ES-I3 (cell line): ENCODE results near the gene SLC38A7.
"Not testable (repeated sequence)": the region's sequence is repeated elsewhere in the genome, so short reads cannot be mapped to it uniquely, and the experiment has no call there.

Experiments
- H3K36me3 ChIP-seq: 2 replicates; pipeline ENCODE4 v1.6.1; 2013; ENCODE audit warnings: mild to moderate bottlenecking, low read length, control low read depth, moderate library complexity; ENCODE audit not compliant: insufficient read depth
- H3K4me1 ChIP-seq: 2 replicates; pipeline ENCODE4 v1.6.1; 2013; ENCODE audit warnings: mild to moderate bottlenecking, control low read depth, low read length; ENCODE audit not compliant: insufficient read depth
- H3K9ac ChIP-seq: 2 replicates; pipeline ENCODE4 v1.6.1; 2013; ENCODE audit warnings: low read depth, mild to moderate bottlenecking, low read length, moderate library complexity
- H3K9me3 ChIP-seq: 2 replicates; pipeline ENCODE4 v1.6.1; 2013; ENCODE audit warnings: mild to moderate bottlenecking, low read length, moderate library complexity; ENCODE audit not compliant: control insufficient read depth, insufficient read depth

Gene SLC38A7

DNA sequence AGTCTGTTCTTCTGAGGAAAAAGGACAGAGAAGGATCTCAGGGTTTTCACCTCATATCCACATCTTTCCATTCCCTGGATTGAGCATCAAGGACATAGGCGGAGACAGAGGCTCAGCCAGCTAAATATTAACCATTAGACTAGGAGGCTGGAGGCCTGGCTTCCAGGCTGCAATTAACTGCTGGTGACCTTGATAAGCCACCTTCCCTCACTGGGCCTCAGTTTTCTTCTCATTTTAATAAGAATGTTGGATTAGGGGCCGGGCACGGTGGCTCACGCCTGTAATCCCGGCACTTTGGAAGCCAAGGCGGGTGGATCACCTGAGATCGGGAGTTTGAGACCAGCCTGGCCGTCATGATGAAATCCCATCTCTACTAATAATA is 29.4 kb downstream of the SLC38A7 start:
- no peaks in the 10 kb centered on the region for H3K36me3 ChIP-seq
- H3K9me3 ChIP-seq = no peaks in the 10 kb centered on the region
- peaks cover 3% of the 10 kb centered on the region; the same call in 1 of the 2 replicates for H3K4me1 ChIP-seq
- H3K9ac ChIP-seq = no peak overlapping the region

DNA sequence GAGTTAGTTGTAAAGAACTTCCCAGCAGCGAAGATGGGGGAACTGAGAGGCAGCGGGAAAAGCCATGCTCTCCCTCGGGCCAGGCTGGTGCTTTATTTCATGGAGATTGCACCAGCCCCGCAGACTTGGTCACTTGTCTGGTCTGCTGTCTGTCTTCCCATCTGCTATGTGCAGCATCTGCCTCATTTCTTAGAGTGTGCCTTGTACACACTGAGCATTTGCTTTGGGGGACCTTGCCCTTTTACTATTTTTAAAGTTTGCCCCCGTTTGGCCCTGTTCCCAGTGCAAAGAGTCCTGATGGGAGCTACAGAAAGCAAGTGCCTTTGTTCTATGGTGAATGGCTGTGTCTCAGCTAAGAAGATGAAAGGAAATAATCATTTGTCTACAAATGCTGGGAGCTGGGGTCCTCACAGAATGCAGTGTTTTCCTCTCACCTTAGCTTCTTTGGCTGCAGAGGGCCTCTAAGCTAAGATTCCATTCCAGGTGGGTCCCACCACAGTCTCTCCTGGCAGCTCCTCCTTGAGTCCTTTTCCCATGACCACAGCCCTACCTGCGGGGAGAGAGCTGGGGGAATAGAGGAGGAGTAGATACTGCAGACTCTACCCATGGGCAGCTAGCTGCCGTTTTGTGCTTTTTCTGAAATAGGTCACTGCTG is 29.9 kb downstream of the SLC38A7 start:
- H3K36me3 ChIP-seq = no peaks in the 10 kb centered on the region
- H3K9ac ChIP-seq = no peak overlapping the region
- no peaks in the 10 kb centered on the region for H3K9me3 ChIP-seq
- H3K4me1 ChIP-seq = peaks cover 3% of the 10 kb centered on the region; the same call in 1 of the 2 replicates

DNA sequence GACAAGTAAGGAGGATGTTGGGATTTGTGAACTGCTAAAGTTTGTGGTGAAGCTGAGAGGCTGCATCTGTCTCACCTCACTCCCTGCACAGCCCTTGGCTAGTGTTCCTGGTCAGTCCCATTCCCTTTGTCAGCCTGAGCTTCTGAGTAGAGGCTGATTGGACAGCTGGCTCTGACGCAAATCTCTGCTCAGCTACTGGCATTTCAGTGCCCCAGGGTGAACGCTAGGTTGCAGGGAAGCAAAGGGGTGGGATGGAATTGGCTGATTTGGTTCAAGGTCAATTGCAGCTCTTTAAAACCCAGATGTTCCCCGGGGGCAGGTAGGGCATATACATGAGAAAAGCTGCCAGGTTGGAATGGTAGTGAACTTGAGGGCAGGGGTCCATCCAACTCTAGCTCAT is 31.8 kb downstream of the SLC38A7 start:
- no peaks in the 10 kb centered on the region for H3K9me3 ChIP-seq
- H3K36me3 ChIP-seq = no peaks in the 10 kb centered on the region
- peaks cover 3% of the 10 kb centered on the region; the same call in 1 of the 2 replicates for H3K4me1 ChIP-seq
- no peak overlapping the region for H3K9ac ChIP-seq

DNA sequence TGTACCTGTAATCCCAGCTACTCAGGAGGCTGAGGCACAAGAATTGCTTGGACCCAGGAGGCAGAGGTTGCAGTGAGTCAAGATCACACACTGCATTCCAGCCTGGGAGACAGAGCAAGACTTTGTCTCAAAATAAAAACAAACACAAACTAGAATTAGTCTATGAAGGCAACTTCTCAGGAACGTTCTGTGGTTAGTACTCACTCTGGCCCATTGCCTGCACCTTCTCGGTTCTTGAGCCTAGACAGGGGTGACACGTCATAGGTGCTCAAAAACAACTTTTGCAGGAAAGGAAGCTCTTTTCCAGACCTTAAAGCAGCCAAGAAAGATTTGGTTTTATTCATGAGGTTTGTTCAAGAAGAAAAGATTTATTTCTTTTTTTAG is 32.6 kb downstream of the SLC38A7 start:
- no peaks in the 10 kb centered on the region for H3K36me3 ChIP-seq
- no peak overlapping the region for H3K9ac ChIP-seq
- no peaks in the 10 kb centered on the region for H3K9me3 ChIP-seq
- peaks cover 3% of the 10 kb centered on the region; the same call in 1 of the 2 replicates for H3K4me1 ChIP-seq

DNA sequence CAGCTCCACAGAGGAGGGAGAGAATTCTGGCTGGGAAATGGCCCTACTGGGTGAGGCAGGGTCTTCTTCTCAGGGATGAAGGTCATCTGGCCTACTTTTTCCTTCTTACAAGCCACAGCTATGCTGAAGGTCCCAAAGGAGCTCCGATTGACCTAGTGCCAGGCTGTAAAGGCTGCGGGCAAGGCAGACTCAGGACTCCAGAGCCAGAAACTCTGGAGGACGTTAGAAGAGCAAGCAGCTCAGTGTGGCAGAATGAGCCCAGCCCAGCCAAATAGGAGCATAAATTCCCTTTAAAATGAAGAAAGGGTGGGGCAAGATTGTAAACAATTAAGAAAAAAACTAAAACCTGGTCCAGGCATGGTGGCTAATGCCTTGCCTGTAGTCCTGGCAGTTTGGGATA is 34.9 kb downstream of the SLC38A7 start:
- H3K36me3 ChIP-seq = no peaks in the 10 kb centered on the region
- no peak overlapping the region for H3K9ac ChIP-seq
- peaks cover 3% of the 10 kb centered on the region; the same call in 1 of the 2 replicates for H3K4me1 ChIP-seq
- no peaks in the 10 kb centered on the region for H3K9me3 ChIP-seq

DNA sequence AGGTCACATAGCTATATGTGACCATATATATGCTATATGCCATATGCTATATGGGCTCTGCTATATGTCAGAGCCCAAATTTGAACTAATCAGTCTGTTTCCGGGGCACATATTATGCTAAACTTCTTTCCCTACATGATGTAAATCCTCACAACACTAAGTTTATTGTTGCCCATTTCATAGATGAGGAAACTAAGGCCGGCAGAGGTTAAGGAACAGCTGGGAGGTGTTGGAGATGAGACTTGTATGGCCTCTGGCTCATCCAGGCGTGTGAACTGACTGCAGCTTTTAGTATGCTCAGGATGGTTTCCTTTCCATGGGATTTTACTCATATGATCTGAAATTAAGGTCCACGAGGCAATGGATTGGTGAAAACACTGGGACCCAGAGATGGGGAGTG is 37.5 kb downstream of the SLC38A7 start:
- Histone ChIP-seq H3K9ac (no peak overlapping the region), H3K9me3 (no peaks in the 10 kb centered on the region)

DNA sequence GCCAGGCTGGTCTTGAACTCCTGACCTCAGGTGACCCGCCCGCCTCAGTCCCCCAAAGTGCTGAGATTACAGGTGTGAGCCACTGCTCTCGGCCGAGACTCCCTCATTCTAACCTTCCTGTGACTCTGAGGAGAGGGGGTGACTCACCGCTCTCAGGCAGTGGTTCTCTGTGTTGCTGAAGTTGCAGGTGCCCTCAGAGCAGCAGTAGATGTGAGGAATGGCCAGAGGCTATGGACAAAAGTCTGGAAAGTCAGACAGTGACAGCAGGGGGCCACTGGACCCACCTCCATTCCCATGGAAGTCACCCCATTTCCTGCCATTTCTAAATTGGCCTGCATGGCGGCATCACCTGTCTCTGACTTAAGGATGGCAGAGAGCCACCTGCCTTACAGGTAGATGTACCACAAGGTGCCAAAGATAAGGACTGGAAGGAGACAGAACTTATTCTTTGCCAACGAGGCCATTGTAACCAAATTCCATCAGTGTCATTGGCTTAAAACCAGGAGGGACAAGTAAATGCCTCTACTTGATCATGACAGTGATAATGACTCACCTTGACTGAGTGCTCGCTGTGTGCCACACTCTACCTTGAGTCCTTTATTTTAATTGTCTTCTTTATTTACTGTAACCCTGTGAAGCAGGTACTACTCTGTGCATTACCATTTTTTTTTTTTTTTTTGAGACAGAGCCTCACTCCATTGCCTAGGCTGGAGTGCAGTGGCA is 39.6 kb downstream of the SLC38A7 start:
- no peaks in the 10 kb centered on the region for H3K36me3 ChIP-seq
- no peaks in the 10 kb centered on the region for H3K9me3 ChIP-seq
- no peak overlapping the region for H3K9ac ChIP-seq
- no peaks in the 10 kb centered on the region for H3K4me1 ChIP-seq

More for the DNA sequence above, 37.5 kb downstream of the SLC38A7 start:
- Histone ChIP-seq H3K36me3 (no peaks in the 10 kb centered on the region), H3K4me1 (no peaks in the 10 kb centered on the region)

DNA sequence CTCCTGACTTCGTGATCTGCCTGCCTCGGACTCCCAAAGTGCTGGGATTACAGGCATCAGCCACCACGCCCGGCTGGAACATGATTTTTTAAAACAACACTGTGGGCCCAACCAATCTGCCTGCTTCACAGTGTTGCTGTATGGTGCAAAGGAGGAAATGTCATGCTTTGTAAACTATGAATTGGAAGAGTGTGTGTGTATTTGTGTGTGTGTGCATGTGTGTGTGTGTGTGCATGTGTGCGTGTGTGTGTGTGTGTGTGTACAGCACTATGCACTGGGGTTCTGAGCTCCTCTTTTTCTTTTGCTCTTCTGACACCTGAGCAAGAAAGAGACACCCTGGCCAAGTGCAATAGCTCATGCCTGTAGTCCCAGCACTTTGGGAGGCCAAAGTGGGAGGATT is 40.5 kb downstream of the SLC38A7 start:
- H3K9ac ChIP-seq = no peak overlapping the region
- no peaks in the 10 kb centered on the region for H3K9me3 ChIP-seq
- no peaks in the 10 kb centered on the region for H3K4me1 ChIP-seq
- H3K36me3 ChIP-seq = no peaks in the 10 kb centered on the region

DNA sequence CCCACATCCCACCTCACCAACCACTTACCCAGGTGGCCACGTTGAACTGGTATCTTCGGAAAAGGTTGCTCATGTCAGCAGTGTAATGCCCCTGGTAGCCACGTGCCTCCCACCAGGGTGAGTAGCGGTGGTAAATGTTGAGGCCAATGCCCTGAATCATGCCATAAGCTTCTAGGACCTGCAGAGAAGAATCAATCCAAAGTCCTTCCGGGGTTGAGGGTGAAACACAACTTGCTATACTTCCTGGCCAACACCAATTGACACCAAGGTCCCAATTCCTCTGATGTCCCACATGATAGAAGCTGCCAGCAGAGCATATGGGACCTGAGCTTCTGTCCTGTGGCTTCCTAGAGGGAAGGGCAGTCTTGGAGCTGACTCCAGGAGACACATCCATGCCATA is 43.6 kb downstream of the SLC38A7 start:
- Histone ChIP-seq H3K36me3 (no peaks in the 10 kb centered on the region), H3K4me1 (no peaks in the 10 kb centered on the region), H3K9ac (no peak overlapping the region), H3K9me3 (no peaks in the 10 kb centered on the region)

DNA sequence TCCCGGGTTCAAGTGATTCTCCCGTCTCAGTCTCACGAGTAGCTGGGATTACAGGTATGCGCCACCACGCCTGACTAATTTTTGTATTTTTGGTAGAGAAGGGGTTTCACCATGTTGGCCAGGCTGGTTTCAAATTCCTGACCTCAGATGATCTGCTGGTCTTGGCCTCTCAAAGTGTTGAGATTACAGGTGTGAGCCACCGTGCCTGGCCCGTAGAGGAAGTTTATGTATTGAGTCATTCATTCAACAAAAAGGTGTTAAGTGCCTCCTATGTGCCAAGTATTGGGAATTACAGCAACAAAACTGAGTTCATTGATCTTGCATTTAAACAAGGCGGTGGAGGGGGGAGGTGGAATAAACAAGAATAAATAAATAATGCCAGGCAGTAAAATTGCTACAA is 44.7 kb downstream of the SLC38A7 start:
- H3K9me3 ChIP-seq = no peaks in the 10 kb centered on the region
- no peaks in the 10 kb centered on the region for H3K4me1 ChIP-seq
- H3K9ac ChIP-seq = no peak overlapping the region
- no peaks in the 10 kb centered on the region for H3K36me3 ChIP-seq

DNA sequence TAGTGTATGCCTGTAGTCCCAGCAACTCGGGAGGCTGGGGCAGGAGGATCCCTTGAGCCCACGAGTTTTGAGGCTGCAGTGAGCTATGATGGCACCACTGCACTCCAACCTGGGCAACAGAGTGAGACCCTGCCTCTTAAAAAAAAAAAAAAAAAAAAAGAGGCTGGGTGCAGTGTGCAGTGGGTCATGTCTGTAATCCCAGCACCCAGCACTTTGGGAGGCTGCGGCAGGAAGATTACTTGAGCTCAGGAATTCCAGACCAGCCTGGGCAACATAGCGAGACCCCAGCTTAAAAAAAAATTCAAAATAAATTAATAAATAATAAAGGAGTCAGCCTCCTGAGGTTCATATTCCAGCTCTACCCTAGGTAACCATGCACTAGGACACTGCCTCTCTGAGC is 45.3 kb downstream of the SLC38A7 start:
- Histone ChIP-seq H3K9me3 (no peaks in the 10 kb centered on the region), H3K4me1 (no peaks in the 10 kb centered on the region)

DNA sequence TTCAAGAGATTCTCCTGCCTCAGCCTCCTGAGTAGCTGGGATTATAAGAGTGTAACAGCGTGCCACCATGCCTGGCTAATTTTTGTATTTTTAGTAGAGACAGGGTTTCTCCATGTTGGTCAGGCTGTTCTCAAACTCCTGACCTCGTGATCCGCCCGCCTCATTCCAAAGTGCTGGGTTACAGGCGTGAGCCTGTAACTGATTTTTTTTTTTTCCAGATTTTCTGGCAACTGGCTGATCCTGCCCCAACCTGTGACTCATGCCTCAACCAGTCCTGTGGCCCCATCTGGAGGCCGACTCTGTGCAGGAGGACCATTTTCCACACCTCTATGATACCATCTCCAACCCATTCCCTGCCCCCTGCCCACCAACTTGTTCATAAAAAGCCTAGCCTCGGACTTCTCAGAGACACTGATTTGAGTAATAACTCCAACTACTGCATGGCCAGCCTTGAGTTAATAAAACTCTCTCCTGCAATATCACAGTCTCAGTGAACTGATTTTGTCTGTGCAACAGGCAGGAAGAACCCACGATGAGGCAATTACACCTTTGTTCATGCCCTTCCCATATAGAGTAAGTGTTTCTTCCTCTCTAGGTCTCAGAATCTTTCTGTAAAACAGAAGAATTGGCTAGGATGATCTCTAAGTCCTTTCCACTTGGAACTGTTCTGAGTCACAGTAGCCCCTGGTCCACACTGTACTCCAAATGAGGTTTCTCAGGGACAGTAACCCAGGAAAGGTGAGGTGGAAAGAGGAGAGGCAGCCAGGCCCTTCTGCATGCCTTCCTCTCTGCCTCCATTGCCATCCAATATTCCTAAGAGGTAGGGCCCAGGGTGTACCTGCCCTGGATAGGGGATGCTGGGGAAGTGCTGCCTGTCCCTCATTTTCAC is 46.2 kb downstream of the SLC38A7 start:
- no peak overlapping the region for H3K9ac ChIP-seq
- H3K36me3 ChIP-seq = no peaks in the 10 kb centered on the region
- no peaks in the 10 kb centered on the region for H3K9me3 ChIP-seq
- H3K4me1 ChIP-seq = no peaks in the 10 kb centered on the region

More for the DNA sequence above, 45.3 kb downstream of the SLC38A7 start:
- H3K9ac ChIP-seq = no peak overlapping the region
- no peaks in the 10 kb centered on the region for H3K36me3 ChIP-seq

DNA sequence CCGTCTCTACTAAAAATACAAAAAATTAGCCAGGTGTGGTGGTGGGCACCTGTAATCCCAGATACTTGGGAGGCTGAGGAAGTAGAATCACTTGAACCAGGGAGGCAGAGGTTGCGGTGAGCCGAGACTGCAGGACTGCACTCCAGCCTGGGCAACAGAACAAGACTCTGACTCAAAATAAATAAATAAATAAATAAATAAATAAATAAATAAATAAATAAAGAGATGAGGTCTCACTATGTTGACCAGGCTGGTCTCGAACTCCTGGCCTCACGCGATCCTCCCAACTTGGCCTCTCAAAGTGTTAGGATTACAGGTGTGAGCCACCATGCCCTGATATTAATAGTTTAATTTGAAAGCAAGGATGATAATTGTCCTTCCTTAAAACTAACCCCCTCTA is 47.5 kb downstream of the SLC38A7 start:
- H3K9ac ChIP-seq, H3K36me3 ChIP-seq, H3K4me1 ChIP-seq: not testable (repeated sequence)

DNA sequence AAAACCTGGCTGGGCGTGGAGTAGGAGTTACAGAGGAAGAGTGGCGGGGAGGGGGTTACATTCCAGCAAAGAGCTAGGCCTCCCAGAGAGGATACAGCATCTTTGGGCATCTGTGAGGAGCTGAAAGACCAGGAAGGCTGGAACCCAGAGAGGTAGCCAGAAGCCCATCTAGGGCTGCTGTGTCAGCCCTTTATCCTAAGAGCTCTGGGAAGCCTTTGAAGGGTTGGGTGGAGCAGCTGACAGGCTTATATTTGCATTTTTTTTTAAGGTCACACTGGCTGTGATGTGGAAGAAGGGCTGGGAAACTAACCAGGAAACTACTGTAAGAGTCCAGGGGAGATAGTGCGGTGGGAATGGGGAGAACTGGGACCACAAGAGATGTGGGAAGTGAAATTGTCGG is 48.1 kb downstream of the SLC38A7 start:
- no peaks in the 10 kb centered on the region for H3K4me1 ChIP-seq
- no peak overlapping the region for H3K9ac ChIP-seq
- H3K9me3 ChIP-seq = no peaks in the 10 kb centered on the region
- no peaks in the 10 kb centered on the region for H3K36me3 ChIP-seq

More for the DNA sequence above, 47.5 kb downstream of the SLC38A7 start:
- H3K9me3 ChIP-seq = not testable (repeated sequence)
